Osteocyte (in vitro differentiated cells): ENCODE results near the gene HASPIN. TPM values are rescaled to one million over a fixed set of nuclear protein-coding genes. Genes with fewer than 3 reads are reported as not detected.

Experiments
- DNase-seq: peaks from one replicate; pipeline ENCODE4 v3.0.0; 2021; ENCODE audit warnings: mixed read lengths; ENCODE audit not compliant: unreplicated experiment; ENCODE audit errors: extremely low spot score
- H3K27ac Mint-ChIP-seq: one replicate; pipeline ENCODE4 v1.8.0; 2021; ENCODE audit warnings: mild to moderate bottlenecking, mixed read lengths; ENCODE audit not compliant: unreplicated experiment
- H3K27me3 Mint-ChIP-seq: one replicate; pipeline ENCODE4 v1.8.0; 2021; ENCODE audit warnings: mixed read lengths; ENCODE audit not compliant: unreplicated experiment
- H3K36me3 Mint-ChIP-seq: one replicate; pipeline ENCODE4 v1.8.0; 2021; ENCODE audit warnings: mixed read lengths; ENCODE audit not compliant: unreplicated experiment
- H3K4me1 Mint-ChIP-seq: one replicate; pipeline ENCODE4 v1.8.0; 2021; ENCODE audit warnings: mixed read lengths; ENCODE audit not compliant: unreplicated experiment
- H3K4me3 Mint-ChIP-seq: one replicate; pipeline ENCODE4 v1.8.0; 2021; ENCODE audit warnings: mild to moderate bottlenecking, moderate library complexity, mixed read lengths; ENCODE audit not compliant: unreplicated experiment
- H3K9me3 Mint-ChIP-seq: one replicate; pipeline ENCODE4 v1.8.0; 2021; ENCODE audit warnings: mixed read lengths; ENCODE audit not compliant: unreplicated experiment
- CTCF ChIP-seq: fragments of 200-600 bp; sonication (generic); IDR thresholded peaks from 2 replicates; pipeline ENCODE4 v1.5.0; 2021; ENCODE audit warnings: antibody characterized with exemption, mild to moderate bottlenecking, moderate library complexity
- total RNA-seq: library from RNA; stranded (reverse); gene quantifications from 2 replicates; pipeline ENCODE4 v1.2.1, GENCODE V29; 2021

Gene HASPIN
- total RNA-seq, 1 donor from 2014 or later, result 1.9 TPM

GRCh38 chr17:3761918-3762380 lies 38.2 kb downstream of the HASPIN start:
- H3K27ac Mint-ChIP-seq, result no peak overlapping the region
- no peak for TF ChIP-seq CTCF
- no peaks in the 10 kb centered on the region for H3K4me1 Mint-ChIP-seq
- no peak overlapping the region for H3K4me3 Mint-ChIP-seq
- H3K36me3 Mint-ChIP-seq, result no peaks in the 10 kb centered on the region
- H3K9me3 Mint-ChIP-seq, result peaks cover 6% of the 10 kb centered on the region
- DNase-seq, result no peak
- H3K27me3 Mint-ChIP-seq, result peaks cover 3% of the 10 kb centered on the region

GRCh38 chr17:3762922-3763776 lies 39.4 kb downstream of the HASPIN start:
- no peak for DNase-seq
- TF ChIP-seq CTCF, result no peak
- Mint-ChIP-seq H3K9me3 (peaks cover 11% of the 10 kb centered on the region), H3K4me1 (no peaks in the 10 kb centered on the region), H3K27me3 (peaks cover 3% of the 10 kb centered on the region), H3K27ac (no peak overlapping the region), H3K36me3 (no peaks in the 10 kb centered on the region), H3K4me3 (no peak overlapping the region)

DNA sequence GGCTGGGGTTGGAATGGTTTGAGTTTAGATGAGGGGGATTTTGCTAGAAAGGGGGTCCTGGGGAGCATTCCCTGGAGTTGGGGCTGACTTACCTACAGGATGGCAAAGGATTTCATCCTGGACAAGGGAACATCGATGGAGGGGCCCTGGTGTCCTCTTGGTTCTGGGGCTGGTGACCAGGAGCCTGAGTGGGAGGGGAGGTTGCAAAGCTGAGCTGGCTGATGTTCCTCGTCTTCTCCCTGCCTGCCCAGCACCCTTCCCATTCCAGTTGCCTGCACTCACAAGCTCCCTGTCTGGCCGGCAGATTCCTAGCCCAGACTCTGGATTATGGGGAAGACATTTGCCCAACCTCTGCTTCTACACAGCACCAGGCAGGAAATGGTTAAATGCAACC lies 40.1 kb downstream of the HASPIN start:
- H3K36me3 Mint-ChIP-seq, result no peaks in the 10 kb centered on the region
- no peaks in the 10 kb centered on the region for H3K4me1 Mint-ChIP-seq

GRCh38 chr17:3765981-3766380 lies 42.3 kb downstream of the HASPIN start:
- H3K9me3 Mint-ChIP-seq, result peaks cover 4% of the 10 kb centered on the region
- peaks cover 1% of the 10 kb centered on the region for H3K4me1 Mint-ChIP-seq
- no peaks in the 10 kb centered on the region for H3K36me3 Mint-ChIP-seq
- DNase-seq, result no peak
- H3K27ac Mint-ChIP-seq, result no peak overlapping the region
- no peak overlapping the region for H3K4me3 Mint-ChIP-seq
- H3K27me3 Mint-ChIP-seq, result peaks cover 2% of the 10 kb centered on the region
- TF ChIP-seq CTCF, result no peak

More for the DNA sequence above, 40.1 kb downstream of the HASPIN start:
- H3K27me3 Mint-ChIP-seq, result peaks cover 3% of the 10 kb centered on the region
- H3K9me3 Mint-ChIP-seq, result peaks cover 11% of the 10 kb centered on the region
- no peak overlapping the region for H3K4me3 Mint-ChIP-seq
- DNase-seq, result no peak
- TF ChIP-seq CTCF, result no peak
- H3K27ac Mint-ChIP-seq, result no peak overlapping the region

DNA sequence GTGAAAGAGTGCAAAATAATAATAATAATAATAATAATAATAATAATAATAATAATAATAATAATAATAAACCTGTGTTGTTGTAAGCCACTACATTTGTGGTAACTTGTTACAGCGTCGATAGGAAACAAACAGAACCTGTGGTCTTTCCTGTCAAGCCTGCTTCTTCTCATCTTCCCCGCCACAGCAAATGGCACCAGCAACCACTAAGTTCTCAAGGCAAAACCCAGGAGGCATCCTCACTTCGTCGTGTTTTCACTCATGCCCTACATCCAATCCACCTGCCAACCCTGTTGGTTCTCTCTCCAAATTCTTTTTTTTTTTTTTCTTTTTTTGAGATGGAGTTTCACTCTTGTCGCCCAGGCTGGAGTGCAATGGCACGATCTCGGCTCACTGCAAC lies 43.1 kb downstream of the HASPIN start:
- Mint-ChIP-seq H3K27ac (no peak overlapping the region), H3K9me3 (peaks cover 4% of the 10 kb centered on the region), H3K4me1 (peaks cover 2% of the 10 kb centered on the region), H3K4me3 (no peak overlapping the region), H3K27me3 (no peaks in the 10 kb centered on the region), H3K36me3 (no peaks in the 10 kb centered on the region)
- TF ChIP-seq CTCF, result no peak
- DNase-seq, result no peak
